Kidney epithelial cell (primary cell): Measurements from ENCODE around the gene CCR7. TPM values are rescaled to one million over a fixed set of nuclear protein-coding genes. Genes with fewer than 3 reads are reported as not detected.

Experiments used
- DNase-seq: peaks from one replicate; pipeline ENCODE4 v3.0.0-alpha.2; 2010; ENCODE audit warnings: low read depth
- H3K27me3 ChIP-seq: 2 replicates; pipeline ENCODE4 v1.6.0; 2011; ENCODE audit warnings: low read length; ENCODE audit not compliant: control insufficient read depth, insufficient read depth
- H3K36me3 ChIP-seq: 2 replicates; pipeline ENCODE4 v1.5.1; 2011; ENCODE audit warnings: low read length; ENCODE audit not compliant: control insufficient read depth, insufficient read depth
- H3K4me3 ChIP-seq: 2 replicates; pipeline ENCODE4 v1.5.1; 2011; ENCODE audit warnings: low read depth, mild to moderate bottlenecking, control low read depth, low read length
- total RNA-seq: library from RNA; depleted of rRNA; stranded (reverse); fragments of >200 nt; gene quantifications from 2 replicates; pipeline ENCODE4 v1.2.3, GENCODE V29; 2015
- TF ChIP-seq, protein P1 (sequence below): IDR thresholded peaks from 2 replicates; pipeline ENCODE4 v1.5.1; 2011; ENCODE audit warnings: mild to moderate bottlenecking, moderate library complexity, low read length, control low read depth, inconsistent platforms; ENCODE audit not compliant: insufficient read depth, poor library complexity, severe bottlenecking

The CCR7 gene
- total RNA-seq, 1 donor from 2014 or later = not detected

DNA sequence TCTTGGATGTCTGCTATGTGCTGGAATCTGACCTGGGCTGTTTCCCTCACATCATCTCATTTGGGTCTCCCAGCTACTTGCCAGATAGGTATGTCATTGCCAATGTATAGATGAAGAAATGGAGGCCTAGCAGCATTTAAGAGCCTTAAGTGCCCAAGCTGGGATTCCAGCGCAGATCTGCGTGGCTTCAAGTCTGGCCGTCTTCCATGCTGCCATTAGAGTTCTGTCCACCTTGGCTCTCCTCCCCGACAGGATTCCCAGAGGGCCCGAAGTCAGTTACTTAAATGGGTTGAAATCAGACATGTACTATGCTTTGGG, 33.0 kb upstream of the CCR7 start:
- no peak overlapping the region for H3K4me3 ChIP-seq
- H3K27me3 ChIP-seq = no peaks in the 10 kb centered on the region
- no peak for DNase-seq
- H3K36me3 ChIP-seq = no peaks in the 10 kb centered on the region
- TF ChIP-seq, protein P1, sequence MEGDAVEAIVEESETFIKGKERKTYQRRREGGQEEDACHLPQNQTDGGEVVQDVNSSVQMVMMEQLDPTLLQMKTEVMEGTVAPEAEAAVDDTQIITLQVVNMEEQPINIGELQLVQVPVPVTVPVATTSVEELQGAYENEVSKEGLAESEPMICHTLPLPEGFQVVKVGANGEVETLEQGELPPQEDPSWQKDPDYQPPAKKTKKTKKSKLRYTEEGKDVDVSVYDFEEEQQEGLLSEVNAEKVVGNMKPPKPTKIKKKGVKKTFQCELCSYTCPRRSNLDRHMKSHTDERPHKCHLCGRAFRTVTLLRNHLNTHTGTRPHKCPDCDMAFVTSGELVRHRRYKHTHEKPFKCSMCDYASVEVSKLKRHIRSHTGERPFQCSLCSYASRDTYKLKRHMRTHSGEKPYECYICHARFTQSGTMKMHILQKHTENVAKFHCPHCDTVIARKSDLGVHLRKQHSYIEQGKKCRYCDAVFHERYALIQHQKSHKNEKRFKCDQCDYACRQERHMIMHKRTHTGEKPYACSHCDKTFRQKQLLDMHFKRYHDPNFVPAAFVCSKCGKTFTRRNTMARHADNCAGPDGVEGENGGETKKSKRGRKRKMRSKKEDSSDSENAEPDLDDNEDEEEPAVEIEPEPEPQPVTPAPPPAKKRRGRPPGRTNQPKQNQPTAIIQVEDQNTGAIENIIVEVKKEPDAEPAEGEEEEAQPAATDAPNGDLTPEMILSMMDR = no peak

DNA sequence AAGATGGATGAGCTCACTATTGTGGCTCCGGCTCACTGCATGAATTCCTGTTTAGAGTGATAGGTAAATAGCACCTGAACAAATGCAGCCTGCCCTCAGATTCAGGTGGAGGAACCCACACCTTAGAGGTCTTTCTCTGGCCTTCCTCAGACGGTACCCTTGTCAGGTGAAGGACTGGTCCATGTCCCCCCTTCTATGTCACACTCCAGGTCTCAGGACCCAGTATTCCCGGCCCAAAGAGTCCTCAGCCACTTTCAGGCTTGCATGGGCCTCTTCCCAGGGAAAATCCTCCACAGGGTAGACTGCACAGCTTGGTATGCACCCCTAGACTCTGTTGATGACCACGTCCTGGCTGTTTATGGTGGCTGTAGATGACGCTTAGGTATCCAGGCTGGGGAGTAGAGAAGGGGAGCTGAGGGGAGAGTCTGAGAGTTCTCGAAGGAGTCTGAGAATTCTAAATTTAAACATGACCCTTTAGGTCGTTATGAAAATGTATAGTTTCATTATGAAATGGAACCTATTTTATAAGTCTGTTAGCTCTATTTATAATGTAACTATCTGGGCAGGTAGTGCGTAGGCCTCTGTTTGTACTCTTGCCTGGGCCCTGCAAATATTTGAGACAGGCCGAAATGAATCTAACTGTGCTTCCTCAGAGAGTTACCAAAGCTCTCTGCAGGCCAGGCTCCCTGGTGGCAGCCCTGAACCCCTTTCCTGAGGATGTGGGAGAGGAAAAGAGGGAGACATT, 32.5 kb upstream of the CCR7 start:
- H3K27me3 ChIP-seq = no peaks in the 10 kb centered on the region
- TF ChIP-seq, protein P1 = no peak
- H3K36me3 ChIP-seq = no peaks in the 10 kb centered on the region
- no peak for DNase-seq
- H3K4me3 ChIP-seq = no peak overlapping the region

DNA sequence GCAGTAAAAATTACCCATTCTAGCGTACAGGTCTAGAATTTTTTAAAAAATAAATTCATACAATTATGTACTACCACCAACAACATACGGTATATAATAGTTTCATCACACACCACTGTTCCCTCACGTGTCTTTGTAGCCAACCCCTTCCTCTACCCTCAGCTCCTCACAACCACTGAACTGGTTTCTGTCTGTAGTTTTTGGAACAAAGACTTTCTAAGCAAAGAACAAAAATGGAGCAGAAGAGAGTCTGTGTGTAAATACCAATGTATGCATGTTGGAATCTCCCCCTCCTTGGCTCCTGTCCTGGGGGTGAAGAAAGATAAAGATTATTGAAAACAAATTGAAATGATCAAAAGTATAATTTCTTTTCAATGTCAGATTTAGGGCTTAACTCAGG, 31.9 kb upstream of the CCR7 start:
- TF ChIP-seq, protein P1 = no peak
- Histone ChIP-seq H3K4me3 (no peak overlapping the region), H3K27me3 (no peaks in the 10 kb centered on the region), H3K36me3 (no peaks in the 10 kb centered on the region)
- DNase-seq = no peak

DNA sequence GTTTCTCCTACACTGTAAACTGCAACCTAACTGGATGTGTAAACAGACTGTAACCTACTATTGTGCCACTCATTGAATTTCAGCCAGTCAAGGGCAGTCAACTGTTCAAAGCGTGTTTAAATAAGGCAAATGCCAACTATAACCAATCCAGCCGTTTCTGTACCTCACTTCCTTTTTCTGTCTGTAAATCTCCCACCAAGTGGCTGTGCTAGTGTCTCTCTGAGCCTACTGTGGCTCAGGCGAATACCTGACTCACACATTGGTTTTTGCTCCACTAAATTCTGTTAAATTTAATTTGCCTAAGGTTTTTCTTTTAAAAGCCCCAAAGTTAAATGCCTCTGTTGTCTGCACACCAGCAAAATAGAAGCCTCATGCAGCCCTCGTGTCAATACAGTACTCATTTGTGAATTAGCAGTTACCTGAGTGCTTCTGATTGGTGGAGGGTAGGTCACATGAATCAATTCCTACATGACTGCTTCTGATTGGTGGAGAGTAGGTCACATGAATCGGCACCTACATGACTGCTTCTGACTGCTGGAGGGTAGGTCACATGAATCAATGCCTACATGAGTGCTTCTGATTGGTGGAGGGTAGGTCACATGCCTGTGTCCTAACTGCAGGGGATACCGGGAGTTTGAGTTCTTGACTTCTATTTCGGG, 31.1 kb upstream of the CCR7 start:
- Histone ChIP-seq H3K27me3 (no peaks in the 10 kb centered on the region), H3K4me3 (no peak overlapping the region), H3K36me3 (no peaks in the 10 kb centered on the region)
- TF ChIP-seq, protein P1 = no peak
- no peak for DNase-seq

DNA sequence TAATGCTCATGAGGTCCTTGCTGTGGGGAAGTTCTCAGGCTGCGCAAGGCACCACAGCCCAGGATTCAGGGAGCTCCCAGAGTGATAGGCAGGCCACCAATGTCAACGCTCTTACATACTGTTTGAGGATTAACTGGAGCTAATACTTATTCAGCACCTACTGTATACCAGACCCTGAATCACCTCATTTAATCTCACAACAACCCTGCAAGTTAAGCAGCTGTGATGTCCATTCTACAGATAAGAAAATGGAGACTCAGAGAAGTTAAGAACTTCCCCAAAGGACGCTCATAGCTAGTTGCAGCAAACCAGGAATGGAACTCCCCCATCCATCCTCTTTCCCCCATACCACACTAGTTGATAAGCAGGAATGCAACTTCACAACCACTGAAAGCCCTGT, 25.5 kb upstream of the CCR7 start:
- TF ChIP-seq, protein P1 = no peak
- no peak for DNase-seq

More for the DNA sequence above, 25.5 kb upstream of the CCR7 start:
- no peak overlapping the region for H3K4me3 ChIP-seq
- no peaks in the 10 kb centered on the region for H3K36me3 ChIP-seq
- H3K27me3 ChIP-seq = no peaks in the 10 kb centered on the region
